SK-N-SH treated with all-trans-retinoic acid at 6 μM for 48 hours (cell line): ENCODE data around the gene SURF1.

Experiments used
- ATAC-seq: fragments of 200-7000 bp; cut with Tn5 transposase; 3 replicates; pipeline ENCODE4 v1.9.1; 2020; ENCODE audit warnings: mild to moderate bottlenecking, moderate library complexity
- BACH2 ChIP-seq: fragments of 250-450 bp; sonication (Bioruptor Pico); IDR thresholded peaks from 2 replicates; pipeline ENCODE4 v1.9.0; 2021; ENCODE audit warnings: mild to moderate bottlenecking, borderline replicate concordance
- CSDC2 ChIP-seq: fragments of 250-450 bp; sonication (Bioruptor Pico); IDR thresholded peaks from 2 replicates; pipeline ENCODE4 v1.5.0; 2020; ENCODE audit warnings: mild to moderate bottlenecking, moderate library complexity
- ESRRG ChIP-seq: fragments of 250-450 bp; sonication (Bioruptor Pico); IDR thresholded peaks from 2 replicates; pipeline ENCODE4 v1.6.1; 2021; ENCODE audit warnings: mild to moderate bottlenecking
- GLIS3 ChIP-seq: fragments of 250-450 bp; sonication (Bioruptor Pico); IDR thresholded peaks from 2 replicates; pipeline ENCODE4 v1.5.0; 2020; ENCODE audit warnings: mild to moderate bottlenecking, moderate library complexity
- ISL1 ChIP-seq: fragments of 250-450 bp; sonication (Bioruptor Pico); IDR thresholded peaks from 2 replicates; pipeline ENCODE4 v2.1.2; 2022; ENCODE audit warnings: mild to moderate bottlenecking, moderate library complexity
- OSR1 ChIP-seq: fragments of 250-450 bp; sonication (Bioruptor Pico); IDR thresholded peaks from 2 replicates; pipeline ENCODE4 v1.8.0; 2022; ENCODE audit warnings: moderate library complexity, mild to moderate bottlenecking, inconsistent platforms
- PPARA ChIP-seq: fragments of 250-450 bp; sonication (Bioruptor Pico); IDR thresholded peaks from 2 replicates; pipeline ENCODE4 v1.5.0; 2020; ENCODE audit warnings: mild to moderate bottlenecking, borderline replicate concordance
- RARB ChIP-seq: fragments of 250-450 bp; sonication (Bioruptor Pico); IDR thresholded peaks from 2 replicates; pipeline ENCODE4 v1.8.0; 2021; ENCODE audit warnings: mild to moderate bottlenecking, moderate library complexity
- SNAI2 ChIP-seq: fragments of 250-450 bp; sonication (Bioruptor Pico); IDR thresholded peaks from 2 replicates; pipeline ENCODE4 v1.5.0; 2020; ENCODE audit warnings: mild to moderate bottlenecking, moderate library complexity
- TCF4 ChIP-seq: fragments of 250-450 bp; sonication (Bioruptor Pico); IDR thresholded peaks from 2 replicates; pipeline ENCODE4 v1.8.0; 2021; ENCODE audit warnings: mild to moderate bottlenecking, moderate library complexity, borderline replicate concordance
- TSHZ2 ChIP-seq: fragments of 250-450 bp; sonication (Bioruptor Pico); IDR thresholded peaks from 2 replicates; pipeline ENCODE4 v1.5.0; 2020; ENCODE audit warnings: mild to moderate bottlenecking, moderate library complexity
- ZC3H10 ChIP-seq: fragments of 250-450 bp; sonication (Bioruptor Pico); IDR thresholded peaks from 2 replicates; pipeline ENCODE4 v1.5.1; 2021; ENCODE audit warnings: mild to moderate bottlenecking, moderate library complexity
- ZFP3 ChIP-seq: fragments of 250-450 bp; sonication (Bioruptor Pico); IDR thresholded peaks from 2 replicates; pipeline ENCODE4 v1.5.0; 2020; ENCODE audit warnings: mild to moderate bottlenecking, moderate library complexity
- ZFP30 ChIP-seq: fragments of 450-650 bp; formaldehyde crosslinking; IDR thresholded peaks from 2 replicates; pipeline ENCODE4 v1.5.0; 2022; ENCODE audit warnings: mild to moderate bottlenecking, moderate library complexity
- ZNF565 ChIP-seq: fragments of 450-650 bp; formaldehyde crosslinking; conservative IDR thresholded peaks from 2 replicates; pipeline ENCODE4 v1.5.0; 2020; ENCODE audit warnings: low read depth, mild to moderate bottlenecking, moderate library complexity
- ZNF8 ChIP-seq: fragments of 450-650 bp; formaldehyde crosslinking; IDR thresholded peaks from 2 replicates; pipeline ENCODE4 v1.5.0; 2020; ENCODE audit warnings: mild to moderate bottlenecking, moderate library complexity
- TF ChIP-seq, protein P1 (sequence below): fragments of 250-450 bp; sonication (Bioruptor Pico); IDR thresholded peaks from 2 replicates; pipeline ENCODE4 v1.5.1; 2020; ENCODE audit warnings: low read depth, mild to moderate bottlenecking, moderate library complexity
- TF ChIP-seq, protein P2 (sequence below): fragments of 250-450 bp; sonication (Bioruptor Pico); IDR thresholded peaks from 2 replicates; pipeline ENCODE4 v1.8.0; 2020; ENCODE audit warnings: mild to moderate bottlenecking, moderate library complexity, borderline replicate concordance
- TF ChIP-seq, protein P3 (sequence below): fragments of 250-450 bp; sonication (Bioruptor Pico); IDR thresholded peaks from 2 replicates; pipeline ENCODE4 v1.8.0; 2021; ENCODE audit warnings: low read depth, mild to moderate bottlenecking, moderate library complexity, borderline replicate concordance

Gene SURF1

DNA sequence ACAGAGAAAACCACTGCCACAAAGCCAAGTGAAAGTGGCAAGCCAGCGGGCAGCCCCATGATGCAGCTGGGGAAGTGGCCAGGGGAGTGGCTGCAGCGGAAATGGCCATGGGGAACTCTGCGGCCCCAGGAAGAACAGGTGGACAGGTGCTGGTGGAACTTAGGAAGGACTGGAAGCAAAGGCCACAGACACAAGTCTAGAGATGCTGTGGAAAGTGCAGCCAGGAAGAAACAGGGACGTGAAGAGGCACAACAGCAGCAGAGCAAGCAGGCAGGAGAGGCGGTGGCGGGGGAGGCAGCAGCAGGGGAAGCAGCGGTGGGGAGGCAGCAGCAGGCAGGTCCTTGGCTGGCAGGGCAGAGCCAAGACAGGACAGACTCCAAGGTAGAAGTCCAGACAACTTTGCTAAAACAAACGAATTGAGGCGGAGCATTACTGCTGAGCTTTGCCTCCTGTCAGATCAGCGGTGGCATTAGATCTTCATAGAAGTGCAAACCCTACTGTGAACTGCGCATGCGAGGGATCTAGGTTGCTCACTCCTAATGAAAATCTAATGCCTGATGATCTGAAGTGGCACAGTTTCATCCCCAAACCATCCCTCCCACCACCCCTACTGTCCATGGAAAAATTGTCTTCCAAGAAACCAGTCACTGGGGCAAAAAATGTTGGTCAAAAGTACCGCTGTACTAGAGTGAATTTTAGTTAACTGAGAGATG, 32.1 kb downstream of the SURF1 start:
- no peak for ATAC-seq
- TF ChIP-seq ZNF565 (CRISPR knock-in tag), result no peak
- no peak for TF ChIP-seq TCF4 (CRISPR knock-in tag)
- TF ChIP-seq RARB, result no peak
- TF ChIP-seq, protein P1, sequence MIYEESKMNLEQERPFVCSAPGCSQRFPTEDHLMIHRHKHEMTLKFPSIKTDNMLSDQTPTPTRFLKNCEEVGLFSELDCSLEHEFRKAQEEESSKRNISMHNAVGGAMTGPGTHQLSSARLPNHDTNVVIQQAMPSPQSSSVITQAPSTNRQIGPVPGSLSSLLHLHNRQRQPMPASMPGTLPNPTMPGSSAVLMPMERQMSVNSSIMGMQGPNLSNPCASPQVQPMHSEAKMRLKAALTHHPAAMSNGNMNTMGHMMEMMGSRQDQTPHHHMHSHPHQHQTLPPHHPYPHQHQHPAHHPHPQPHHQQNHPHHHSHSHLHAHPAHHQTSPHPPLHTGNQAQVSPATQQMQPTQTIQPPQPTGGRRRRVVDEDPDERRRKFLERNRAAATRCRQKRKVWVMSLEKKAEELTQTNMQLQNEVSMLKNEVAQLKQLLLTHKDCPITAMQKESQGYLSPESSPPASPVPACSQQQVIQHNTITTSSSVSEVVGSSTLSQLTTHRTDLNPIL (CRISPR knock-in tag), result no peak
- TF ChIP-seq, protein P2, sequence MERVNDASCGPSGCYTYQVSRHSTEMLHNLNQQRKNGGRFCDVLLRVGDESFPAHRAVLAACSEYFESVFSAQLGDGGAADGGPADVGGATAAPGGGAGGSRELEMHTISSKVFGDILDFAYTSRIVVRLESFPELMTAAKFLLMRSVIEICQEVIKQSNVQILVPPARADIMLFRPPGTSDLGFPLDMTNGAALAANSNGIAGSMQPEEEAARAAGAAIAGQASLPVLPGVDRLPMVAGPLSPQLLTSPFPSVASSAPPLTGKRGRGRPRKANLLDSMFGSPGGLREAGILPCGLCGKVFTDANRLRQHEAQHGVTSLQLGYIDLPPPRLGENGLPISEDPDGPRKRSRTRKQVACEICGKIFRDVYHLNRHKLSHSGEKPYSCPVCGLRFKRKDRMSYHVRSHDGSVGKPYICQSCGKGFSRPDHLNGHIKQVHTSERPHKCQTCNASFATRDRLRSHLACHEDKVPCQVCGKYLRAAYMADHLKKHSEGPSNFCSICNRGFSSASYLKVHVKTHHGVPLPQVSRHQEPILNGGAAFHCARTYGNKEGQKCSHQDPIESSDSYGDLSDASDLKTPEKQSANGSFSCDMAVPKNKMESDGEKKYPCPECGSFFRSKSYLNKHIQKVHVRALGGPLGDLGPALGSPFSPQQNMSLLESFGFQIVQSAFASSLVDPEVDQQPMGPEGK (CRISPR knock-in tag), result no peak
- no peak for TF ChIP-seq ZC3H10 (CRISPR knock-in tag)
- TF ChIP-seq ESRRG (CRISPR knock-in tag), result no peak
- TF ChIP-seq, protein P3, sequence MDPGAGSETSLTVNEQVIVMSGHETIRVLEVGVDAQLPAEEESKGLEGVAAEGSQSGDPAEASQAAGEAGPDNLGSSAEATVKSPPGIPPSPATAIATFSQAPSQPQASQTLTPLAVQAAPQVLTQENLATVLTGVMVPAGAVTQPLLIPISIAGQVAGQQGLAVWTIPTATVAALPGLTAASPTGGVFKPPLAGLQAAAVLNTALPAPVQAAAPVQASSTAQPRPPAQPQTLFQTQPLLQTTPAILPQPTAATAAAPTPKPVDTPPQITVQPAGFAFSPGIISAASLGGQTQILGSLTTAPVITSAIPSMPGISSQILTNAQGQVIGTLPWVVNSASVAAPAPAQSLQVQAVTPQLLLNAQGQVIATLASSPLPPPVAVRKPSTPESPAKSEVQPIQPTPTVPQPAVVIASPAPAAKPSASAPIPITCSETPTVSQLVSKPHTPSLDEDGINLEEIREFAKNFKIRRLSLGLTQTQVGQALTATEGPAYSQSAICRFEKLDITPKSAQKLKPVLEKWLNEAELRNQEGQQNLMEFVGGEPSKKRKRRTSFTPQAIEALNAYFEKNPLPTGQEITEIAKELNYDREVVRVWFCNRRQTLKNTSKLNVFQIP (CRISPR knock-in tag), result no peak

DNA sequence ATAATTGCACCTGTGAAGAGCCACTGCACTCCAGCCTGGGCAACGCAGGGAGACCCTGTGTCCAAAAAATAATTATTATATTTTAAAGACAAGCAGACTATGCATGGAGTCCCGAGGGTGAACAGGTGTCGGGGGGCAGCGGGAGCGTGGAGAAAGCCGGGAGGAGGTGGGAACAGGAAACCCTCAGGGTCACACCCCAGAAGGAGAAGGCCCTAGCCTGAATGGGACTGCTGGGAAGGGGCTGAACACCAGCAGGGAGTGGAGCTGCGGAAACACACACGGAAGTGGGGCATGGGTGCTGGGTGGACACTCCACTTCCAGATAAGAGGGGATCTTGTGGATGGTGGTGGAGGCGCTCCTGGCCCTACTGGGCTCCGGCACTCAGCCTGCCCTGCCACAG, 33.1 kb downstream of the SURF1 start:
- ATAC-seq, result no peak
- TF ChIP-seq ZNF565 (CRISPR knock-in tag), result no peak
- TF ChIP-seq ZNF8 (CRISPR knock-in tag), result no peak
- TF ChIP-seq, protein P1 (CRISPR knock-in tag), result no peak
- no peak for TF ChIP-seq BACH2 (CRISPR knock-in tag)
- TF ChIP-seq GLIS3 (CRISPR knock-in tag), result no peak

DNA sequence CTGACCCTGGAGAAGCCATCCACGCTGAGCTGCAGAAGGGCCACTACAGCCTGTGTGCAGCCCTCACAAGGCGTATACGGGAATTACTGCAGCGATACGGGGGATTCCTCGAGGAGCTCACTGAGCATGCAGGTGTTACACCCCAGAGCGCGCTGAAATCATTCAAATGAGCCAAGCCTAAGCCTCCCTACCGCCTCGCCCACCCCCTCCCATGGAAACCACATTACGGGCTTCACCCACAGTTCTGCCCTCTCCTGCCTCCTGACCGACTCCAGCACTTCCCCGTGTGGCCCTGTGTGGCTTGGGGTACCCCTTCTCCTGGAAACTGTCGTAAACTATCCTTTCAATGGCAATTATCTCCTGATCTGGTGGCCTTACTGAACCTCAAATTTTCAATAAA, 33.6 kb downstream of the SURF1 start:
- ATAC-seq, result no peak
- TF ChIP-seq ESRRG (CRISPR knock-in tag) (no peak), ZC3H10 (CRISPR knock-in tag) (no peak), ZFP3 (CRISPR knock-in tag) (no peak), CSDC2 (CRISPR knock-in tag) (no peak), TSHZ2 (CRISPR knock-in tag) (no peak), SNAI2 (CRISPR knock-in tag) (no peak), TCF4 (CRISPR knock-in tag) (no peak), ZFP30 (no peak), OSR1 (CRISPR knock-in tag) (no peak), ZNF565 (CRISPR knock-in tag) (no peak), RARB (no peak), ISL1 (CRISPR knock-in tag) (no peak), PPARA (no peak)
- TF ChIP-seq, protein P2 (CRISPR knock-in tag), result no peak
- TF ChIP-seq, protein P3 (CRISPR knock-in tag), result no peak
- TF ChIP-seq, protein P1 (CRISPR knock-in tag), result no peak
- TF ChIP-seq, all 23 proteins: peak for 0
